Psoas muscle (tissue), 8 donors: ENCODE data around the gene ROS1. TPM values are rescaled to one million over a fixed set of nuclear protein-coding genes. Genes with fewer than 3 reads are reported as not detected.
"Not testable (repeated sequence)": the region's sequence is repeated elsewhere in the genome, so short reads cannot be mapped to it uniquely, and the experiment has no call there.

ENCODE experiments used
- ATAC-seq, 4 donors: fragments of 200-7000 bp; cut with Tn5 transposase; one replicate each; pipeline ENCODE4 v1.9.1; 2020; ENCODE audit warnings: moderate library complexity in 3 of 4, mild to moderate bottlenecking in 2 of 4
- DNase-seq, 2 donors: peaks; one replicate each; pipeline ENCODE4 v3.0.0-alpha.2; 2020
- H3K27ac ChIP-seq: fragments of 200-600 bp; one replicate; pipeline ENCODE4 v1.8.0; 2022
- H3K27me3 ChIP-seq, 3 donors: fragments of 200-600 bp in 1 of 3; one replicate each; pipeline versions ENCODE4 v1.6.1 to v1.8.0; 2013 to 2022; ENCODE audit warnings: low read length in 2 of 3, mild to moderate bottlenecking in 2 of 3, moderate library complexity in 1 of 3; ENCODE audit not compliant: insufficient read depth in 3 of 3
- H3K36me3 ChIP-seq, 2 donors: fragments of 200-600 bp in 1 of 2; one replicate each; pipeline versions ENCODE4 v1.6.1 to v1.8.0; 2013 to 2022; ENCODE audit warnings: low read depth in 1 of 2, mild to moderate bottlenecking in 1 of 2, moderate library complexity in 1 of 2; ENCODE audit not compliant: insufficient read depth in 1 of 2
- H3K4me1 ChIP-seq: fragments of 200-600 bp; one replicate; pipeline ENCODE4 v1.8.0; 2022
- H3K4me3 ChIP-seq: fragments of 200-600 bp; one replicate; pipeline ENCODE4 v1.8.0; 2022; ENCODE audit warnings: mild to moderate bottlenecking
- H3K9me3 ChIP-seq: fragments of 200-600 bp; one replicate; pipeline ENCODE4 v1.8.0; 2022
- CTCF ChIP-seq: fragments of 200-600 bp; IDR thresholded peaks from one replicate; pipeline ENCODE4 v1.8.0; 2022; ENCODE audit warnings: antibody characterized with exemption
- WGBS, 3 donors: extraction: QIAGEN DNeasy Blood & Tissue Kit; methylation state at CpG; one replicate each; pipeline versions ENCODE4 v1.1.6 to v1.1.7; 2013; 5-methylcytosine and 5-hydroxymethylcytosine counted together
- intact Hi-C, 2 donors: fragments of 100-400 bp; cut with DNase I; formaldehyde crosslinking; loops; one replicate each; pipeline versions ENCODE4 v1.11.0 to v1.14.2; 2022
- polyA plus RNA-seq, 3 donors: library from polyadenylated mRNA; stranded (reverse); fragments of 200-250 nt; gene quantifications; one replicate each; pipeline ENCODE4 v1.2.3, GENCODE V29; 2013
- total RNA-seq, 4 donors: library from RNA; stranded (reverse); fragmentation: NEBNext Ultra II Directional in 2 of 4; extraction: Animal tissue kit (Norgen Biotek cat#: 25700) in 2 of 4; gene quantifications; one replicate each; pipeline versions ENCODE4 v1.2.1 to v1.2.4, GENCODE V29; 2021 to 2023
- donor health status: healthy with polysubstance abuse.
- donor health status: DM: no; HTN: no; CAD: no; lungs with moderate emphysema.
- donor health status: Bipolar disorder and iron deficiency.
- donor health status: healthy.
- donor health status: DM: yes; HTN: yes; CAD: no.
- donor health status: DM: no; HTN: no; CAD: no.
- donor health status: DM: no; HTN: no; CAD: no.
- donor health status: DM: yes; HTN: yes; CAD: no.

Gene ROS1
- total and polyA plus RNA-seq, 7 donors, result 0.04 to 0.06 TPM; not detected in 5

GRCh38 chr6:117384659-117385058 lies 41.1 kb downstream of the ROS1 start:
- DNase-seq, result no peak
- ATAC-seq, result no peak
- WGBS, 3 donors, result 88 to 96% (median 95%) methylated on average over 2 of the region's 2 CpGs
- H3K27me3 ChIP-seq, result no peaks in the 10 kb centered on the region
- no peak overlapping the region for H3K27ac ChIP-seq
- no peaks in the 10 kb centered on the region for H3K9me3 ChIP-seq
- no peak for TF ChIP-seq CTCF
- H3K4me3 ChIP-seq, result no peak overlapping the region
- H3K36me3 ChIP-seq, result no peaks in the 10 kb centered on the region
- intact Hi-C loops, result no loop called here
- no peaks in the 10 kb centered on the region for H3K4me1 ChIP-seq

DNA sequence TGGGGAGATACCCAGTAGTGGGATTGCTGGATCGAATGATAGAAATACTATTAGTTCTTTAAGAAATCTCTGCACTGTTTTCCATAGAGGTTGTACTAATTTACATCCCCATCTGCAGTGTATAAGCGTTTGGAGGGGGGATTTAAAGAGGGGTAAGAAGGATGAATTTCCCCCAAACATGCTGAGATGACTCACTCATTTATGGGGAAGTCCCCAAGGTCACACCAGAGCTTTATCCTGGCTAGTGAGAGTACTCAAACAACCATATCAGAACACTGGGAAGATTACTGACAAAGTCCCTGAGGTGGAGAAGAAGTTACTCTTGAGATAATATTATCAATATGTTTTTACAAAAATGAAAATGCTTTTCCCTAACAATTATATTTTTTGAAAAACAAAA lies 44.0 kb downstream of the ROS1 start:
- no peaks in the 10 kb centered on the region for H3K27me3 ChIP-seq
- intact Hi-C loops, result no loop called here
- H3K27ac ChIP-seq, result no peak overlapping the region
- no peak overlapping the region for H3K4me3 ChIP-seq
- ATAC-seq (no peak), DNase-seq (no peak)
- TF ChIP-seq CTCF, result no peak
- WGBS, 3 donors, result 55 to 56% (median 55%) methylated on average over 2 of the region's 2 CpGs
- no peaks in the 10 kb centered on the region for H3K4me1 ChIP-seq
- H3K9me3 ChIP-seq, result no peaks in the 10 kb centered on the region
- H3K36me3 ChIP-seq, result no peaks in the 10 kb centered on the region

DNA sequence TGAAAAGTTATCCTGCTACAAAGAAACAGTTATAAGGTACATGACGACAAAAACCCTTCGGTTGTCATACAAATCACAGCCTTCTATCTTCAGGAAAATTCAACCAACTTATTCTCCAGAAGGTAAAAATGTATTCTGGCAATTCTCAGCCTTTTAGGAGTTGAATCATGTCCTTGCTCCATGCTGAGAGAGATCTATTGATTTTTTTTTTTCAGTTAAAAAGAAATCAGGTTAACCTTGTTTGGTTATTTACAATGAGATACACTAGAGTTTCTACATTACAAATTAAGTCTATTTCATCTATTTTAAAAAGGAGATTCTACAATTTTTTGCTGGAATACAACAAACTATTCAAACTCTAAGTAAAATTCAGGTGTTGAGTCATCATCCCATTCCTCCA lies 45.4 kb downstream of the ROS1 start:
- ATAC-seq, result no peak
- DNase-seq, result no peak
- no peak overlapping the region for H3K4me3 ChIP-seq
- WGBS, 3 donors, result 93 to 99% (median 97%) methylated on average over 2 of the region's 2 CpGs
- no peaks in the 10 kb centered on the region for H3K27me3 ChIP-seq
- H3K9me3 ChIP-seq, result no peaks in the 10 kb centered on the region
- H3K36me3 ChIP-seq, result no peaks in the 10 kb centered on the region
- intact Hi-C loops, result no loop called here
- no peaks in the 10 kb centered on the region for H3K4me1 ChIP-seq
- no peak for TF ChIP-seq CTCF
- H3K27ac ChIP-seq, result no peak overlapping the region

DNA sequence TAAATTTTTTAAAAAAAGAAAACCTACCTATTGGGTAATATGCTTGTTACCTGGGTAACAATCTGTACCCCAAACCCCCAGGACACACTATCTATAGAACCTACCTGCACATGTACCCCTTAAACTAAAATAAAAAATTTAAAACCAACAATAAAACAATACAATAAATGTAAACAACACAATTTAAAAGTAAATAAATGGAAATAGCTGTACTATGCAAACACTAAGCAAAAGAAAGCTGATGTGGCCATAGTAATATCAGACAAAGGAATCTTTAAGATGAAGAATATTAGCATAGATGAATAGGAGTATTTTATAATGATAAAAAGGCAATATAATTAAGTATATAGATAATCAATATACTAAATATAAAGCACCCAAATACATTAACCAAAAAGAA lies 50.3 kb downstream of the ROS1 start:
- no peak overlapping the region for H3K27ac ChIP-seq
- no peak overlapping the region for H3K4me3 ChIP-seq
- intact Hi-C loops, result no loop called here
- H3K27me3 ChIP-seq, result no peaks in the 10 kb centered on the region
- H3K36me3 ChIP-seq, result no peaks in the 10 kb centered on the region
- ATAC-seq (no peak), DNase-seq (no peak)
- H3K4me1 ChIP-seq, result no peaks in the 10 kb centered on the region
- H3K9me3 ChIP-seq, result no peaks in the 10 kb centered on the region
- TF ChIP-seq CTCF, result no peak

DNA sequence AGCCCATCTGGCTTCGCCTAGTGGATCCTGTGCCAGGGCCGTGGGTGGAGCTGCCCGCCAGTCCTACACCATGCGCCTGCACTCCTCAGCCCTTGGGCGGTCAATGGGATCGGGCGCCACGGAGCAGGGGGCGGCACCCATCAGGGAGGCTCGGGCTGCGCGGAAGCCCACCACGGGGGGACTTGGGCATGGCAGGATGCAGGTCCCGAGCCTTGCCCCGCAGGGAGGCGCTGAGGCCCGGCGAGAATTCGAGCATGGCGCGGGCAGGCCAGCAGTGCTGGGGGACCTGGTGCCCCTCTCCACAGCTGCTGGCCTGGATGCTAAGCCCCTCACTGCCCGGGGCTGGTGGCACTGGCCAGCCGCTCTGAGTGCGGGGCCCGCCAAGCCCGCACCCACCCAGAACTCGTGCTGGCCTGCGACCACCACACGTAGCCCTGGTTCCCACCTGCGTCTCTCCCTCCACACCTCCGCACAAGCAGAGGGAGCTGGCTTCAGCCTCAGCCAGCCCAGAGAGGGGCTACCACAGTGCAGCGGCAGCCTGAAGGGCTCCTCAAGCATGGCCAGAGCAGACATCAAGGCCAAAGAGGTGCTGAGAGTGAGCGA lies 52.4 kb downstream of the ROS1 start:
- WGBS, 3 donors, result 94 to 97% (median 94%) methylated on average over 31 to 33 of the region's 33 CpGs
- DNase-seq (no peak), ATAC-seq (no peak)
- Histone ChIP-seq H3K36me3 (no peaks in the 10 kb centered on the region), H3K4me3 (no peak overlapping the region), H3K27me3 (no peaks in the 10 kb centered on the region), H3K9me3 (no peaks in the 10 kb centered on the region), H3K27ac (no peak overlapping the region), H3K4me1 (no peaks in the 10 kb centered on the region)
- no peak for TF ChIP-seq CTCF
- intact Hi-C loops, result no loop called here

DNA sequence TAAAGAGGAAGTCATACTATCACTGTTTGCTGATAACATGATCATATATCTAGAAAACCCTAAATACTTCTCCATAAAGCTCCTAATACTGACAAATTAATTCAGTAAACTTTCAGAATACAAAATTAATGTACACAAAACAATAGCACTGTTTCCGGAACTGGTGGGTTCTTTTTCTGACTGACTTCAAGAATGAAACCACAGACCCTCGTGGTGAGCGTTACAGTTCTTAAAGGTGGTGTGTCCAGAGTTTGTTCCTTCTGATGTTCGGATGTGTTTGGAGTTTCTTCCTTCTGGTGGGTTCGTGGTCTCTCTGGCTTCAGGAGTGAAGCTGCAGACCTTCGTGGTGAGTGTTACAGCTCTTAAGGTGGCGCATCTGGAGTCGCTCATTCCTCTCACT lies 53.5 kb downstream of the ROS1 start:
- H3K4me3 ChIP-seq, H3K27ac ChIP-seq, DNase-seq, H3K4me1 ChIP-seq, H3K36me3 ChIP-seq, H3K9me3 ChIP-seq, intact Hi-C loops, H3K27me3 ChIP-seq, ATAC-seq: not testable (repeated sequence)
- 86 to 90% (median 90%) methylated on average over 8 of the region's 8 CpGs for WGBS, 3 donors
